RWPE1 (cell line): Measurements from ENCODE around the gene LPIN1.
A peak's percentile ranks its signal among the peaks of the same experiment; 100 is the strongest.
"Not testable (repeated sequence)": the region's sequence is repeated elsewhere in the genome, so short reads cannot be mapped to it uniquely, and the experiment has no call there.

Source experiments
- CTCF ChIA-PET: fragments of 350-600 bp; sonication (Branson Sonifier 250); formaldehyde crosslinking; extraction: SDS; loops from one replicate; lab custom pipeline; 2021; lab: Yijun Ruan, JAX
- POLR2A ChIA-PET: fragments of 400-600 bp; formaldehyde crosslinking; extraction: SDS; loops from one replicate; lab custom pipeline; 2020; ENCODE audit warnings: antibody characterized with exemption; ENCODE audit not compliant: low non-redundant PET; lab: Yijun Ruan, JAX
- DNase-seq: peaks from one replicate; pipeline ENCODE4 v3.0.0; 2012; ENCODE audit warnings: low spot score
- H3K27ac ChIP-seq: fragments of 450-650 bp; 2 replicates; pipeline ENCODE4 v1.5.1; 2017
- CTCF ChIP-seq: fragments of 450-650 bp; conservative IDR thresholded peaks from 2 replicates; pipeline ENCODE4 v1.5.1; 2017; ENCODE audit warnings: low read depth, mild to moderate bottlenecking

LPIN1 gene

DNA sequence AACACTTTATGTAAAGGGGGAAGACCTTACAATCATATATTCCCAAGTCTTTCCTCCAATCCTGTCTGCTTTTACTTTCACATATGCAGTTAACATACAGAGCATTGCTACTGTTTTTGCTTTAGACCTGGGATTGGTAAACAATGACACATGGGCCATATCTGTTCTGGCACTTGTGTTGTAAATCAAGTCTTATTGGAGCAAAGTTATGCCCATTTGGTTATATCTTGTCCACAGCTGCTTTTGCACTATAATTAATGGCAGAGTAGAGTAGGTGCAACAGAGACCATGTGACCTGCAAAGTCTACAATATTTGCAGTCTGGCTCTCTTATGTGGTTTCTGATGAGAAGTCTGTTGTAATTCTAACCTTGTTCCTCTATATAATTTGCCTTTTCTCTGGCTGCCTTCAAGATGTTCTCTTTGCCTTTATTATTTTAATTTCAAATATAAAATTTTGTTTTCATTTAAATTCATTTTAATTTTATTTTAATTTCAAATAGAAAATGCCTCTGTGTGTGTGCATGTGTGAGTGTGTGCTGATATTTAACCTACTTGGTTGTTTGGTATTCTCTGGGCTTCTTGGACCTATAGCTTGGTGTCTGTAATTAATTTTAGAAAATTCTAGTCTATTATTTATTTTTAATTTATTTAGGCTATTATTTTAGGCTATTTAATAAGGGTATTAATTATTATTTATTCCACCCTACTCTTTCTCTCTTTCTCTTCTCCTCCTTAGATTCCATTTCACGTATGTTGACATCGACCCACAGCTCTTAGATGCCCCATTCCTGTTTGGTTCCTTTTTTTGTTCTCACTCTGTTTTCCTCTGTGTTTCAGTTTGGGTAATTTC is 16.8 kb upstream of the LPIN1 start:
- ChIA-PET CTCF (interaction anchor here (0.6 to 0.7 kb wide), 2 partner anchors 23 to 746 kb away, joined by 3 to 6 read pairs; no protein-coding TSS in a partner anchor), POLR2A (no interaction called here)
- DNase-seq: no peak
- no peak overlapping the region for H3K27ac ChIP-seq
- no peak for TF ChIP-seq CTCF

GRCh38 chr2:11731214-11731984 is 15.0 kb upstream of the LPIN1 start:
- DNase-seq, H3K27ac ChIP-seq, POLR2A ChIA-PET: not testable (repeated sequence)
- CTCF ChIA-PET: interaction anchor here (0.7 kb wide), 1 partner anchor 529 kb away, joined by 3 read pairs; no protein-coding TSS in a partner anchor

DNA sequence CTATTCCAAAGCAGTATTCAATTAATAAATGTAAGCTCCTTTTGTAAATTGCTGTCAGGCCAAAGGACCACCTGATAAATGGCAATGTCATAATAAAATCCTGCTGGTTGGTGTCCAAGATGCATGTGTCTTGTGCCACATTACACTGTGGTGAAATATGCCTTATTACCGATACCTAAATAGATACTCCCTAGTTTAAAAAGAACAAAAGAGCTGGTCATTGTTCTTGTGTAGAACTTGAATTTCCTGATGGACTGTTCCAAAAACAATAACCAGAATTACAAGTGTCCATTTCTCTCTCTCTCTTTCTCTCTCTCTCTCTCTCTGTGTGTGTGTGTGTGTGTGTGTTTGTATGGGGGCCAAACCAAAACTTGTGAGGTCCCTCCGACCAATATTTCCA is 13.8 kb upstream of the LPIN1 start:
- ChIA-PET CTCF (no interaction called here), POLR2A (no interaction called here)
- no peak for DNase-seq
- no peak for TF ChIP-seq CTCF
- no peak overlapping the region for H3K27ac ChIP-seq

GRCh38 chr2:11737852-11738251 is 8.6 kb upstream of the LPIN1 start:
- POLR2A ChIA-PET, CTCF ChIA-PET, H3K27ac ChIP-seq, DNase-seq: not testable (repeated sequence)

- peak overlapping the region; percentile 53 for H3K27ac ChIP-seq
Measured at GRCh38 chr2:11738589-11739436, 7.6 kb upstream of the LPIN1 start.

DNA sequence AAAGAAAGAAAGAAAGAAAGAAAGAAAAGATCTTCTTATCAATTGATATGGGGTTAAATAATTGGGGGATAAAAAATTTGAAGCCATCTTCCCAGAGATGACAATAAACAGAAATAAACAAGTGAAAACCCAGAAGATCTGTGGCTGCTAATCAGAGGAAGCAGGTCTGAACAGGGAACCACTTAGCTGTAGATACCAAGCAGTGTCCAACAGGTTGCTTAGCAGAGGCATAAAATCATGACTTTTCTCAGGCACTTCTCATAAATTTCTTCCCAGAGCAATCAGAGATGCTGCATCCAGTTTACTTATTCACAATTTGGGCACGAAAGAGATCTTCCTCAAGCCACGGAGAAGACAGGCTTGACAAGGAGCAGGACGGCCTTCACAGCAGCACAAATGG is 5.7 kb upstream of the LPIN1 start:
- H3K27ac ChIP-seq: no peak overlapping the region
- DNase-seq: no peak
- POLR2A ChIA-PET: no interaction called here
- CTCF ChIA-PET: interaction anchor here (0.7 kb wide), 1 partner anchor 40 kb away, joined by 4 read pairs; no protein-coding TSS in a partner anchor
- TF ChIP-seq CTCF: no peak

More at GRCh38 chr2:11738589-11739436, 7.6 kb upstream of the LPIN1 start:
- no peak for TF ChIP-seq CTCF
- ChIA-PET CTCF (interaction anchor here (1.1 kb wide), 1 partner anchor 9 kb away, joined by 3 read pairs; no protein-coding TSS in a partner anchor), POLR2A (no interaction called here)
- DNase-seq: no peak

DNA sequence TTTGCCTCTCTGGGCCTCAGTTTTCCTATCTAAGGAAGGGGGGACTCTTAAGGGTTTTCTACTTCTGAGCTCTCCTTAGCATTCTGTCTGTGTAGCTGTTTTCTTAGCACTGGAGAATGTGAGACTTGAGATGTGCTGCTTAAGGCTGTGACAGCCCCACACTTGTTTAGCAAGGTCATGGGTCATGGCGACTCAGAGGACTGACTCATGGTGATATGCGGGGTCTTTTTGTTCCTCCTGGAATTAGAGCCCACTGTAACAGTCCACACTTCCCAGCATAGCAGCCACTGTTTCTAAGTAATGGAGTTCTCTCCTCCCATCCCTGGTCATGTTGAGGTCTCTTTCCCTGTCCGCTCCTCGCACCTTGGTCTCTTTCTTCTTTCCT is 4.1 kb upstream of the LPIN1 start:
- DNase-seq: no peak
- ChIA-PET POLR2A (no interaction called here), CTCF (interaction anchor here (0.6 kb wide), 1 partner anchor 43 kb away, joined by 3 read pairs; no protein-coding TSS in a partner anchor)
- peak overlapping the region; percentile 87 for H3K27ac ChIP-seq
- TF ChIP-seq CTCF: no peak
